OCI-LY3 (cell line): ENCODE results near the gene KRT4.

Source experiments
- EZH2phosphoT487 ChIP-seq: fragments of 200-600 bp; shearing (Covaris generic); IDR thresholded peaks from 2 replicates; pipeline ENCODE4 v1.6.1; 2018; ENCODE audit warnings: antibody characterized with exemption, mixed run types, low read depth
- TF ChIP-seq, protein P1 (sequence below): fragments of 200-600, 300-600 bp; sonication (generic); IDR thresholded peaks from 2 replicates; pipeline ENCODE4 v1.5.1; 2014; ENCODE audit warnings: antibody characterized with exemption, low read length, low read depth

DNA sequence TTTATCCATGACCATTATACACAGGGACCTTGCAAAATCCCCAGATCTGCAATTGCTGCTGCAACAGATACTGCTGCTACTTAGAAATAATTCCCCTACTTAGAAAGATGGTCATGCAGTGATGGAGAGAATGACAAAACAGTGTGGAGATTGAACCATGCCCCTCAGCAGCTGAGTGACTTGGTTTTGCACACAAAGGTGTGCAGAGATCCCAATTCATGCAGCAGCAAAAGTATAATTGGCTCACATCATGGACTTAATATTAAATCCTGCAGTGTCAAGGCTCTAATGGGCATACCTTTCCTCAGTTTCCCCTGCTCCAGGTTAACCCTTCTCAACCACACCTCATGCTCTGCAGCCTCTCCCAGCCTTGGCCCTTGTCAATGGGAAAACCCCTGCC lies 37.9 kb upstream of the KRT4 start:
- TF ChIP-seq, protein P1, sequence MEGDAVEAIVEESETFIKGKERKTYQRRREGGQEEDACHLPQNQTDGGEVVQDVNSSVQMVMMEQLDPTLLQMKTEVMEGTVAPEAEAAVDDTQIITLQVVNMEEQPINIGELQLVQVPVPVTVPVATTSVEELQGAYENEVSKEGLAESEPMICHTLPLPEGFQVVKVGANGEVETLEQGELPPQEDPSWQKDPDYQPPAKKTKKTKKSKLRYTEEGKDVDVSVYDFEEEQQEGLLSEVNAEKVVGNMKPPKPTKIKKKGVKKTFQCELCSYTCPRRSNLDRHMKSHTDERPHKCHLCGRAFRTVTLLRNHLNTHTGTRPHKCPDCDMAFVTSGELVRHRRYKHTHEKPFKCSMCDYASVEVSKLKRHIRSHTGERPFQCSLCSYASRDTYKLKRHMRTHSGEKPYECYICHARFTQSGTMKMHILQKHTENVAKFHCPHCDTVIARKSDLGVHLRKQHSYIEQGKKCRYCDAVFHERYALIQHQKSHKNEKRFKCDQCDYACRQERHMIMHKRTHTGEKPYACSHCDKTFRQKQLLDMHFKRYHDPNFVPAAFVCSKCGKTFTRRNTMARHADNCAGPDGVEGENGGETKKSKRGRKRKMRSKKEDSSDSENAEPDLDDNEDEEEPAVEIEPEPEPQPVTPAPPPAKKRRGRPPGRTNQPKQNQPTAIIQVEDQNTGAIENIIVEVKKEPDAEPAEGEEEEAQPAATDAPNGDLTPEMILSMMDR, result no peak
- TF ChIP-seq EZH2phosphoT487, result no peak
